Activated naive CD8-positive, alpha-beta T cell (primary cell): ENCODE results near the gene PPFIA2.

Experiments
- H3K27ac Mint-ChIP-seq: one replicate; pipeline ENCODE4 v1.8.0; 2021; ENCODE audit warnings: mixed read lengths
- H3K27me3 Mint-ChIP-seq: one replicate; pipeline ENCODE4 v1.8.0; 2021; ENCODE audit warnings: mixed read lengths
- H3K36me3 Mint-ChIP-seq: one replicate; pipeline ENCODE4 v1.8.0; 2021; ENCODE audit warnings: mixed read lengths
- H3K4me1 Mint-ChIP-seq: one replicate; pipeline ENCODE4 v1.8.0; 2021; ENCODE audit warnings: low read depth, mixed read lengths
- H3K4me3 Mint-ChIP-seq: one replicate; pipeline ENCODE4 v1.8.0; 2021; ENCODE audit warnings: mild to moderate bottlenecking, mixed read lengths
- H3K9me3 Mint-ChIP-seq: one replicate; pipeline ENCODE4 v1.8.0; 2021; ENCODE audit warnings: low read depth, mixed read lengths

The PPFIA2 gene

GRCh38 chr12:81288651-81289050, 470.5 kb downstream of the PPFIA2 start:
- Mint-ChIP-seq H3K27ac (no peak overlapping the region), H3K27me3 (no peaks in the 10 kb centered on the region), H3K9me3 (peaks cover 4% of the 10 kb centered on the region), H3K4me1 (no peaks in the 10 kb centered on the region), H3K4me3 (no peak overlapping the region), H3K36me3 (no peaks in the 10 kb centered on the region)

DNA sequence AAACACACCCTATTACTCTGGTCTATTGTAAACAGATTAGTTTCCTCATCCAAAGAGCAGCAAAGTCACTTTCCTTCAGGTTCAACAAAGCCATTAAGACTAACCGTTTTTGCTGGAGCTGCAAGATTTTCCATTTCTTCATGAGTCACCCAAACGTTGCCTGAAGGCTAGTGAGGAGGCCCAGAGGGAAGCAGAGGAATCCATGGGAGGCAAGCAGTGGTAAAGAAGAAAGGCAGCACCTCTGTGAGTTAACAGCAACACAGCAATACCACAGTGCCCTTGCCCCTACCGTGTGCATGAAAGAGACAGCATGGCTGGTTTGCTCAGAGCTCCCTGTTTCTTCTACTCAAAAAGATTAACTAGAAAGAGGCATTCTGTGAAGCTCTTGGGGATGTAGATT, 475.0 kb downstream of the PPFIA2 start:
- no peak overlapping the region for H3K27ac Mint-ChIP-seq
- H3K4me1 Mint-ChIP-seq, result no peaks in the 10 kb centered on the region
- no peaks in the 10 kb centered on the region for H3K36me3 Mint-ChIP-seq
- H3K27me3 Mint-ChIP-seq, result no peaks in the 10 kb centered on the region
- H3K4me3 Mint-ChIP-seq, result no peak overlapping the region
- H3K9me3 Mint-ChIP-seq, result peaks cover 4% of the 10 kb centered on the region

- no peak overlapping the region for H3K27ac Mint-ChIP-seq
- peaks cover 6% of the 10 kb centered on the region for H3K9me3 Mint-ChIP-seq
- no peak overlapping the region for H3K4me3 Mint-ChIP-seq
- no peaks in the 10 kb centered on the region for H3K36me3 Mint-ChIP-seq
- H3K4me1 Mint-ChIP-seq, result no peaks in the 10 kb centered on the region
- no peaks in the 10 kb centered on the region for H3K27me3 Mint-ChIP-seq
Measured at GRCh38 chr12:81274637-81275529, 484.3 kb downstream of the PPFIA2 start.

GRCh38 chr12:81270385-81270784, 488.8 kb downstream of the PPFIA2 start:
- Mint-ChIP-seq H3K4me1 (no peaks in the 10 kb centered on the region), H3K36me3 (no peaks in the 10 kb centered on the region), H3K27me3 (no peaks in the 10 kb centered on the region), H3K9me3 (peaks cover 6% of the 10 kb centered on the region), H3K27ac (no peak overlapping the region), H3K4me3 (no peak overlapping the region)

DNA sequence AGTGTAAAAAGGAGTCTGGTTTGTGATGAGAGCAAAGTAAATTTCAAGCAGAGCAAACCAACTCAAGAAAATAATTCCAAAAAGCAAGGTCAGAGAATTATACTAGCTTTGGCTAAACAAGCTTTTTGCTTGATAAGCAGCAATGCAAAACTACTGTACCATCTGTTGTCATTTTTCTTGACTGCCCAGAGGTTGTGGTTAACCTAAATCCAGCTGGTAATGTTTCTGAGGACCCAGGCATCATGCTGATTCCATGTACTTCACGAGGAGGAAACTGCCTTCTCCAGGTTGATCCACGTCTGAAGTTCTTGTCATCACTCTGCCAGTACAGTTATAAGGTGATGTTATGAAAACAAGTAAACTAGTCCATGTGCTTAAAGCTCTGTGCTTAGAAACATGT, 496.1 kb downstream of the PPFIA2 start:
- Mint-ChIP-seq H3K4me1 (no peaks in the 10 kb centered on the region), H3K36me3 (no peaks in the 10 kb centered on the region), H3K27me3 (no peaks in the 10 kb centered on the region), H3K27ac (no peak overlapping the region), H3K4me3 (no peak overlapping the region), H3K9me3 (peaks cover 1% of the 10 kb centered on the region)

DNA sequence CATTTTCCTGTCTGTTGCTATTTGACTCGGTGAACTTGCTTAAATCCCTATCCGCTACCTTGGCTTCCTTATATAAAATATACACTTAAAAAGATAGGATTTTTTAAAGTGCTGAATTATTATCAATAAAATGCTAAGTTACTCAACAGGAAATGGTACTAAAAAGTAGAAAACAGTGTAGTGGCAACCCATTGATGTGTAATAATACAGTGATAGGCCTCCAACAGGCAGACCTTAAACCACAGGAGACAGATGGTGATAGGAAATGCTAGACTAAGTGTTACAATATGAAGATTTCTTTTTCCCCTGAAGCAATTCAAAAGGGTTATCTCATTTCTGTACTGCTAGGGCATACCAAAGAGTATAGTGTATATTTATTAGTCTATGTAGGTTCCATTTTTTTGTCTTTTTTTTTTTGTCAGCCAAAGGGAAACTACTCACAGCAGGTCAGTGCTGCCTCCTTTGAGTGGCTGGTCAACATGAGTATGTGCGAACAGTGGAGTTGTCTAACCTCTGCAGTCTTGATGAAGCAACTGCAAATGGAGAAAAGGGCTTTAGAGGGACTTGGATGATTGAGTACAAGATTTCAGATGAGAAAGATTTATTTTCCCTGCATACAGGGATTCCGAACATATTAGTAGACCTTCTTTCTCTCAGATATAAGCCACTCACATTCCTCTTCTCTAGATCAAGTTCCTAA, 497.5 kb downstream of the PPFIA2 start:
- H3K9me3 Mint-ChIP-seq, result peaks cover 3% of the 10 kb centered on the region
- H3K27me3 Mint-ChIP-seq, result no peaks in the 10 kb centered on the region
- no peaks in the 10 kb centered on the region for H3K36me3 Mint-ChIP-seq
- H3K27ac Mint-ChIP-seq, result no peak overlapping the region
- no peak overlapping the region for H3K4me3 Mint-ChIP-seq
- H3K4me1 Mint-ChIP-seq, result no peaks in the 10 kb centered on the region

DNA sequence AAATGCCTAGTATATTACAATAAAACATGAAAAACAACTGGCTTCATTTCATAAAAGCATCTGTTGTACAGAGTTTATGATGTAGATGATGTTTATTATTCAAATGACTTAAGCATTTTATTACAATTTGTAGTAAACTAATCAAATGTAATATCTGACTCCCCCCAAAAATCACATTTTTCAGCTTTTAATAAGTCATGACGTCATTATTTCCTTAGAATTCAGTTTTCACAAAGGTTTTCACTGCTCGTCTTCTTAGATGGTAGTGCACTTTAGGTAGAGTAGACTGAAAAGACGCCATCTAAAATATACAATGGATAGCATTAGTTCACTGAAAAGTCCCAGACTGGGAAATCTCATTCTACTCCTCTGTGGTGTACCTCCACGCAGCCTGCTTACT, 499.8 kb downstream of the PPFIA2 start:
- Mint-ChIP-seq H3K27ac (no peak overlapping the region), H3K36me3 (no peaks in the 10 kb centered on the region), H3K9me3 (peaks cover 3% of the 10 kb centered on the region), H3K27me3 (no peaks in the 10 kb centered on the region), H3K4me1 (no peaks in the 10 kb centered on the region), H3K4me3 (no peak overlapping the region)

- no peaks in the 10 kb centered on the region for H3K27me3 Mint-ChIP-seq
- no peaks in the 10 kb centered on the region for H3K4me1 Mint-ChIP-seq
- no peaks in the 10 kb centered on the region for H3K36me3 Mint-ChIP-seq
- H3K4me3 Mint-ChIP-seq, result no peak overlapping the region
- no peak overlapping the region for H3K27ac Mint-ChIP-seq
- H3K9me3 Mint-ChIP-seq, result peaks cover 3% of the 10 kb centered on the region
Measured at GRCh38 chr12:81257947-81258551, 501.1 kb downstream of the PPFIA2 start.

DNA sequence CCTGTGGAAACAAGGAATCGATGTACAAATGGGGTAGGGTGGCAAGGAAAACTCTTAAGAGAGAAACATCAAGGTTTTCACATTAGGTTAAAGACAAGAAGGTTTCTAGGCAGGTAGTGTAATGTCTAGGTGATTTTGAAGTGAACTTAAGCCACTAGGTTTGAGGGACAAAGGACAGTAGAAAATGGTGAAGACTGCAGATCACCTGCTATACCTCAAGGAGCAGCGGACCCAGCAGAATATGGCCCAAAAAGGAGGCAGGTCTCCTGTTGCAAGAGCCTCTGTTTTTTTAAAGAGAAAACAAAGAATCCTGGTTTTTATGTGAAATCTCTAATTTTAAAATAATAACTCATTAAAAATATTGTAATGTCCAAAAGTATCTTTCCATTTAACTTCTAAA, 503.2 kb downstream of the PPFIA2 start:
- H3K27me3 Mint-ChIP-seq, result no peaks in the 10 kb centered on the region
- H3K27ac Mint-ChIP-seq, result no peak overlapping the region
- no peak overlapping the region for H3K4me3 Mint-ChIP-seq
- no peaks in the 10 kb centered on the region for H3K36me3 Mint-ChIP-seq
- peaks cover 3% of the 10 kb centered on the region for H3K9me3 Mint-ChIP-seq
- H3K4me1 Mint-ChIP-seq, result no peaks in the 10 kb centered on the region

- H3K27me3 Mint-ChIP-seq, result no peaks in the 10 kb centered on the region
- H3K27ac Mint-ChIP-seq, result no peak overlapping the region
- no peaks in the 10 kb centered on the region for H3K36me3 Mint-ChIP-seq
- no peaks in the 10 kb centered on the region for H3K4me1 Mint-ChIP-seq
- no peak overlapping the region for H3K4me3 Mint-ChIP-seq
- peaks cover 3% of the 10 kb centered on the region for H3K9me3 Mint-ChIP-seq
Measured at GRCh38 chr12:81255456-81255855, 503.7 kb downstream of the PPFIA2 start.

- H3K27ac Mint-ChIP-seq, result no peak overlapping the region
Measured at GRCh38 chr12:81253360-81253759, 505.8 kb downstream of the PPFIA2 start.

GRCh38 chr12:81252228-81252627, 506.9 kb downstream of the PPFIA2 start:
- Mint-ChIP-seq H3K4me3 (no peak overlapping the region), H3K9me3 (no peaks in the 10 kb centered on the region), H3K36me3 (no peaks in the 10 kb centered on the region), H3K27ac (no peak overlapping the region), H3K27me3 (no peaks in the 10 kb centered on the region), H3K4me1 (no peaks in the 10 kb centered on the region)

More at GRCh38 chr12:81253360-81253759, 505.8 kb downstream of the PPFIA2 start:
- H3K27me3 Mint-ChIP-seq, result no peaks in the 10 kb centered on the region
- no peaks in the 10 kb centered on the region for H3K36me3 Mint-ChIP-seq
- peaks cover 3% of the 10 kb centered on the region for H3K9me3 Mint-ChIP-seq
- no peaks in the 10 kb centered on the region for H3K4me1 Mint-ChIP-seq
- no peak overlapping the region for H3K4me3 Mint-ChIP-seq

GRCh38 chr12:81249976-81250375, 509.2 kb downstream of the PPFIA2 start:
- Mint-ChIP-seq H3K27ac (no peak overlapping the region), H3K36me3 (no peaks in the 10 kb centered on the region), H3K4me1 (no peaks in the 10 kb centered on the region), H3K27me3 (no peaks in the 10 kb centered on the region), H3K4me3 (no peak overlapping the region), H3K9me3 (no peaks in the 10 kb centered on the region)

GRCh38 chr12:81245907-81246570, 513.1 kb downstream of the PPFIA2 start:
- H3K4me3 Mint-ChIP-seq, result no peak overlapping the region
- H3K9me3 Mint-ChIP-seq, result peaks cover 4% of the 10 kb centered on the region
- no peak overlapping the region for H3K27ac Mint-ChIP-seq
- no peaks in the 10 kb centered on the region for H3K4me1 Mint-ChIP-seq
- H3K27me3 Mint-ChIP-seq, result no peaks in the 10 kb centered on the region
- no peaks in the 10 kb centered on the region for H3K36me3 Mint-ChIP-seq

- H3K36me3 Mint-ChIP-seq, result no peaks in the 10 kb centered on the region
- no peaks in the 10 kb centered on the region for H3K4me1 Mint-ChIP-seq
- no peaks in the 10 kb centered on the region for H3K27me3 Mint-ChIP-seq
- H3K27ac Mint-ChIP-seq, result no peak overlapping the region
- H3K4me3 Mint-ChIP-seq, result no peak overlapping the region
- peaks cover 4% of the 10 kb centered on the region for H3K9me3 Mint-ChIP-seq
Measured at GRCh38 chr12:81245458-81245857, 513.7 kb downstream of the PPFIA2 start.
